Naive thymus-derived CD4-positive, alpha-beta T cell (primary cell): ENCODE results near the gene NSG2. TPM values are rescaled to one million over a fixed set of nuclear protein-coding genes. Genes with fewer than 3 reads are reported as not detected.

Experiments
- ATAC-seq: fragments of 150-1000 bp; cut with Tn5 transposase; 2 replicates; pipeline ENCODE4 v1.10.0; 2021; ENCODE audit warnings: mild to moderate bottlenecking, moderate library complexity
- CTCF ChIA-PET: fragments of 350-600 bp; sonication (Branson Sonifier 250); formaldehyde crosslinking; loops from one replicate; lab custom pipeline; 2021; ENCODE audit warnings: antibody characterized with exemption; lab: Charles Lee
- POLR2A ChIA-PET: fragments of 350-600 bp; sonication (Branson Sonifier 250); formaldehyde crosslinking; loops from one replicate; lab custom pipeline; 2021; ENCODE audit warnings: antibody characterized with exemption, inconsistent platforms; lab: Charles Lee
- DNase-seq, 9 donors: peaks; one replicate each; pipeline versions ENCODE4 v3.0.0 to v3.0.0-alpha.2; 2020 to 2022; ENCODE audit warnings: mixed read lengths in 1 of 9
- H3K27ac ChIP-seq: one replicate; pipeline ENCODE4 v1.7.0; 2013; ENCODE audit warnings: mild to moderate bottlenecking, low read depth, low read length, moderate library complexity
- H3K27me3 ChIP-seq, 2 donors: one replicate each; pipeline ENCODE4 v1.7.0; 2013; ENCODE audit warnings: low read length in 2 of 2, mild to moderate bottlenecking in 2 of 2, moderate library complexity in 2 of 2; ENCODE audit not compliant: control insufficient read depth in 2 of 2, insufficient read depth in 2 of 2
- H3K36me3 ChIP-seq, 3 experiments: 1 replicate in 2 of 3; 2 replicates in 1 of 3; pipeline ENCODE4 v1.7.0; 2013; ENCODE audit warnings: low read length in 3 of 3, mild to moderate bottlenecking in 3 of 3, moderate library complexity in 1 of 3; ENCODE audit not compliant: insufficient read depth in 3 of 3, control insufficient read depth in 2 of 3
- H3K4me1 ChIP-seq, 2 donors: one replicate each; pipeline ENCODE4 v1.7.0; 2013; ENCODE audit warnings: low read length in 2 of 2, mild to moderate bottlenecking in 2 of 2, moderate library complexity in 1 of 2; ENCODE audit not compliant: control insufficient read depth in 2 of 2, insufficient read depth in 2 of 2
- H3K4me3 ChIP-seq: 2 replicates; pipeline ENCODE4 v1.7.0; 2013; ENCODE audit warnings: mild to moderate bottlenecking, low read length
- H3K9me3 ChIP-seq, 3 experiments: 1 replicate in 2 of 3; 2 replicates in 1 of 3; pipeline ENCODE4 v1.7.0; 2013; ENCODE audit warnings: low read length in 3 of 3; ENCODE audit not compliant: control insufficient read depth in 2 of 3
- H3K27ac Mint-ChIP-seq, 9 donors: one replicate each; pipeline ENCODE4 v1.8.0; 2020 to 2022; ENCODE audit warnings: mixed read lengths in 9 of 9, mild to moderate bottlenecking in 8 of 9, moderate library complexity in 5 of 9, inconsistent platforms in 2 of 9
- H3K27me3 Mint-ChIP-seq, 5 donors: one replicate each; pipeline ENCODE4 v1.8.0; 2021 to 2022; ENCODE audit warnings: mixed read lengths in 5 of 5, mild to moderate bottlenecking in 1 of 5
- H3K36me3 Mint-ChIP-seq, 5 donors: one replicate each; pipeline ENCODE4 v1.8.0; 2020 to 2022; ENCODE audit warnings: mixed read lengths in 5 of 5, mild to moderate bottlenecking in 3 of 5, inconsistent platforms in 1 of 5
- H3K4me1 Mint-ChIP-seq, 7 donors: one replicate each; pipeline ENCODE4 v1.8.0; 2020 to 2022; ENCODE audit warnings: mixed read lengths in 7 of 7, mild to moderate bottlenecking in 3 of 7, inconsistent platforms in 1 of 7
- H3K4me3 Mint-ChIP-seq, 10 donors: one replicate each; pipeline ENCODE4 v1.8.0; 2020 to 2022; ENCODE audit warnings: mild to moderate bottlenecking in 10 of 10, mixed read lengths in 10 of 10, moderate library complexity in 6 of 10, inconsistent platforms in 2 of 10
- H3K9me3 Mint-ChIP-seq, 11 donors: one replicate each; pipeline ENCODE4 v1.8.0; 2020 to 2022; ENCODE audit warnings: mixed read lengths in 11 of 11, mild to moderate bottlenecking in 4 of 11, inconsistent platforms in 1 of 11, moderate library complexity in 1 of 11
- intact Hi-C, 2 donors: fragments of 100-400 bp; cut with micrococcal nuclease; formaldehyde crosslinking; loops; one replicate each; pipeline ENCODE4 v1.15.1; 2023
- polyA plus RNA-seq, 2 donors: library from polyadenylated mRNA; unstranded; fragments of 300-500 nt; fragmentation: Illumina TruSeq; gene quantifications; one replicate each; pipeline ENCODE4 v1.2.3, GENCODE V29; 2021
- total RNA-seq, 6 experiments: library from RNA in 5 of 6; stranded (reverse) in 5 of 6; gene quantifications; 1 replicate in 5 of 6; 2 replicates in 1 of 6; pipeline ENCODE4 v1.2.3 and lab custom pipeline; 2021 to 2026

NSG2 gene
- total and polyA plus RNA-seq, 7 experiments from 2014 or later: not detected

DNA sequence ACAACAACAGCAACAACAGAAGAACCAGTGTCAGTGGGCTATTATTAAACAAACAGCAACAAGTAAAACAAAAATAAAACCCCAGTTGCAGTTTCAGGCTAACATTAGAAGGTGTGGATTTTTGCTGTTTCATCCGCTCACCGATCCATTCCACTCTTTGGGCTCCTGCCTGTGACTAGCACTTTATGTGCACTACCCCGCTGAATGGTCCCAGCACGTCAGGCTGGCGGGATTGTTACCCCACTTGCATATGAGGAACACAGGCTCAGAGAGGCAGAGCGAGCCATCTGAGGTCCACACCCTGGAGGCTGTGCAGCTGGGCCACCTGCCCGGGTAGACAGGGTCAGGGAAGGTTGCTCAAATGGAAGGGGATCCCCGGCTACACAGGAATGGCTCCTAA lies 26.0 kb downstream of the NSG2 start:
- Mint-ChIP-seq H3K27me3 (peaks cover 0 to 26% (median 5%) of the 10 kb centered on the region in 5 donors), H3K27ac (no peak overlapping the region), H3K4me3 (no peak overlapping the region), H3K9me3 (peaks cover 0 to 3% (median 0%) of the 10 kb centered on the region in 11 donors), H3K36me3 (no peaks in the 10 kb centered on the region), H3K4me1 (peaks cover 0 to 1% (median 0%) of the 10 kb centered on the region in 7 donors)
- no peak overlapping the region for H3K4me3 ChIP-seq
- no peaks in the 10 kb centered on the region for H3K27me3 ChIP-seq
- no peaks in the 10 kb centered on the region for H3K4me1 ChIP-seq
- no peaks in the 10 kb centered on the region for H3K36me3 ChIP-seq
- CTCF ChIA-PET: no interaction called here
- DNase-seq: no peak
- H3K9me3 ChIP-seq: no peaks in the 10 kb centered on the region
- no peak for ATAC-seq
- intact Hi-C loops: no loop called here
- POLR2A ChIA-PET: no interaction called here
- H3K27ac ChIP-seq: no peak overlapping the region

- Mint-ChIP-seq H3K27me3 (peaks cover 0 to 9% (median 1%) of the 10 kb centered on the region in 5 donors), H3K36me3 (no peaks in the 10 kb centered on the region), H3K9me3 (peaks cover 0 to 3% (median 0%) of the 10 kb centered on the region in 11 donors), H3K27ac (no peak overlapping the region), H3K4me1 (peaks cover 0 to 1% (median 0%) of the 10 kb centered on the region in 7 donors), H3K4me3 (no peak overlapping the region)
- ChIA-PET POLR2A (no interaction called here), CTCF (no interaction called here)
- ATAC-seq: no peak
- Histone ChIP-seq H3K9me3 (no peaks in the 10 kb centered on the region), H3K27me3 (no peaks in the 10 kb centered on the region), H3K4me3 (no peak overlapping the region), H3K4me1 (no peaks in the 10 kb centered on the region), H3K27ac (no peak overlapping the region), H3K36me3 (no peaks in the 10 kb centered on the region)
- no peak for DNase-seq
- intact Hi-C loops: no loop called here
These were observed 27.7 kb downstream of the NSG2 start for GRCh38 chr5:174073122-174073660.

DNA sequence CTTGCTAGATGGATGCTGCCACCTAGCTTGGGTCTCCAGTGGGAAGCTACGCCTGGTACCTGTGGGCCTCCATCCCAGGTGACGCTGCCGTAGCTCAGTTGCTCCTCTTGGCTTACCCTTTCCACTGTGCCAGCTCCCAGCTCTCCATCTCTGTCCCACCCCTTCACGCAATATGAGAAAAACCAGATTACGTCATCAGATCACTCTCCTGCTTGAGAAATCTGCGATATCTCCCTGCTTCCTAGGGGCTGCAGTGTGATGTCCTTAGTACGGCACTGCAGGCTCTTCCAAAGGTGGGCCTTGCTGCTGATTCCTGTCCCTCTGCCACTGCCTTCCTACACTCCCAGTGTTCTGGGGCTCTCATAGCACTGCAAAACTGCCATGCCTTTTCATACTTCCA lies 28.9 kb downstream of the NSG2 start:
- Mint-ChIP-seq H3K36me3 (no peaks in the 10 kb centered on the region), H3K4me1 (peaks cover 0 to 1% (median 0%) of the 10 kb centered on the region in 7 donors), H3K9me3 (peaks cover 0 to 3% (median 0%) of the 10 kb centered on the region in 11 donors), H3K27me3 (peaks cover 0 to 4% (median 0%) of the 10 kb centered on the region in 5 donors), H3K27ac (no peak overlapping the region), H3K4me3 (no peak overlapping the region)
- ATAC-seq: no peak
- ChIA-PET POLR2A (no interaction called here), CTCF (no interaction called here)
- Histone ChIP-seq H3K36me3 (no peaks in the 10 kb centered on the region), H3K27ac (no peak overlapping the region), H3K4me3 (no peak overlapping the region), H3K9me3 (no peaks in the 10 kb centered on the region), H3K4me1 (no peaks in the 10 kb centered on the region), H3K27me3 (no peaks in the 10 kb centered on the region)
- intact Hi-C loops: no loop called here
- DNase-seq: no peak

DNA sequence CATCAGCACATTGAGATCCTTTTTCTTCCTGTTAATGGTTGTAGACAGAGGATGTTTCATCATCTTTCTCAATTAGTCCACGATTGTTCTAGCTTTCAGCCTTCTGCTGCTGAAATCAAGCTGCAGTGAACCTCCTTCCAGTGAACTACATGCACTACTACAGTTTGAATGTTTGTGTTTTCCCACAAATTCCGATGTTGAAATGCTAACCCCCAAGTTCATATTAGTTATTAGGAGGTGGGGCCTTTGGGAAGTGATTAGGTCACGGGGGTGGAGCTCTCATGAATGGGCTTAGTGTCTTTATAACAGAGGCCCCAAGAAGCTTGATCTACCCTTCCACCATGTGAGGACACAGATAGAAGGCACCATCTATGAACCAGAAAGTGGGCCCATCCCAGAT lies 32.9 kb downstream of the NSG2 start:
- Mint-ChIP-seq H3K4me1 (no peaks in the 10 kb centered on the region), H3K9me3 (peaks cover 0 to 3% (median 0%) of the 10 kb centered on the region in 11 donors), H3K27me3 (peaks cover 0 to 13% (median 11%) of the 10 kb centered on the region in 5 donors), H3K4me3 (no peak overlapping the region), H3K36me3 (no peaks in the 10 kb centered on the region), H3K27ac (no peak overlapping the region)
- intact Hi-C loops: no loop called here
- ATAC-seq (no peak), DNase-seq (no peak)
- H3K36me3 ChIP-seq: no peaks in the 10 kb centered on the region
- H3K9me3 ChIP-seq: no peaks in the 10 kb centered on the region
- H3K4me1 ChIP-seq: no peaks in the 10 kb centered on the region
- no peak overlapping the region for H3K4me3 ChIP-seq
- POLR2A ChIA-PET: no interaction called here
- H3K27ac ChIP-seq: no peak overlapping the region
- CTCF ChIA-PET: no interaction called here
- no peaks in the 10 kb centered on the region for H3K27me3 ChIP-seq

GRCh38 chr5:174082286-174082685 lies 36.8 kb downstream of the NSG2 start:
- CTCF ChIA-PET: no interaction called here
- no peaks in the 10 kb centered on the region for H3K27me3 ChIP-seq

DNA sequence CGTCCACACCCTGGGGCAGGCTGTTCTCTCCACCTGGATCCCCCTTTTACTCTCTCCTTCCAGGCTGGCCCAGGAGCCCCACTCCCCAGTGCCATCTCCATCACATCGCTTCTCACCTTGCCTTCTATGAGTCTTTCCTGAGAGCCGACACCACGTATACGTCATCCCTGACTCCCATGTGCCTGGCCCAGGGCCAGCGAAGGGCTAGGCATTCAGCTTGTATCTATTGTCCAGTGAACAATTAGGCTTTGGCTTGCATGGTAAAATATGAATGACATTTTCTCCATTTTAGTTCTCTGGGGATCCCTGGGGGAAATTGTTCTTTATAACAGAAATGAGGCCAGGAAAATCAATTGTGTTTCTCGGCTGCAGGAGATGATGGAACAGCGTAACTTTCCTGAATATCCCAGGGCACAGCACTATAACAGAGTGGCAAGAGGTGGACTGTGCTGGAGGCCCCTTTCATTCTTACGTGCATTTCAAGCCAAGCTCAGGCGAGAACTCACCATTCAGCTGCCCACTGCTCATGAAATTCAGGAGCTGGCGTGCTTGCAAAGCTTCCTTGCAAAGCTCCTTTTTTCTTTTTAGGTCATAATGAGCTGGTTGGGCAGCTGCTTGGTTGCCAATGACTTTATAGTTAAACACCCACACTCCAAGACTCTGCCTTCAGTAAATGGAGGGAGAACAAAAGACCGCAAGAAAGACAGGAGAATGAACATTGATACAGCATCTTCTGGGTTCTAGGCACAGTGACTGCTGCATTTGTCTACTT lies 37.7 kb downstream of the NSG2 start:
- CTCF ChIA-PET: no interaction called here
- Mint-ChIP-seq H3K4me1 (no peaks in the 10 kb centered on the region), H3K27me3 (peaks cover 0 to 20% (median 13%) of the 10 kb centered on the region in 5 donors), H3K9me3 (peaks cover 0 to 4% (median 0%) of the 10 kb centered on the region in 11 donors), H3K4me3 (no peak overlapping the region), H3K36me3 (no peaks in the 10 kb centered on the region), H3K27ac (no peak overlapping the region)
- Histone ChIP-seq H3K4me3 (no peak overlapping the region), H3K36me3 (no peaks in the 10 kb centered on the region), H3K27ac (no peak overlapping the region), H3K4me1 (no peaks in the 10 kb centered on the region), H3K27me3 (no peaks in the 10 kb centered on the region), H3K9me3 (no peaks in the 10 kb centered on the region)
- intact Hi-C loops: no loop called here
- POLR2A ChIA-PET: no interaction called here
- ATAC-seq (no peak), DNase-seq (no peak)

More at GRCh38 chr5:174082286-174082685, 36.8 kb downstream of the NSG2 start:
- Mint-ChIP-seq H3K27me3 (peaks cover 0 to 20% (median 13%) of the 10 kb centered on the region in 5 donors), H3K9me3 (peaks cover 0 to 4% (median 0%) of the 10 kb centered on the region in 11 donors), H3K4me3 (no peak overlapping the region), H3K27ac (no peak overlapping the region), H3K4me1 (no peaks in the 10 kb centered on the region), H3K36me3 (no peaks in the 10 kb centered on the region)
- POLR2A ChIA-PET: no interaction called here
- H3K4me1 ChIP-seq: no peaks in the 10 kb centered on the region
- H3K9me3 ChIP-seq: no peaks in the 10 kb centered on the region
- DNase-seq (no peak), ATAC-seq (no peak)
- intact Hi-C loops: no loop called here
- no peaks in the 10 kb centered on the region for H3K36me3 ChIP-seq
- H3K4me3 ChIP-seq: no peak overlapping the region
- H3K27ac ChIP-seq: no peak overlapping the region
